Central memory CD8-positive, alpha-beta T cell (primary cell): ENCODE data around the gene PNMA8C.
"Not testable (repeated sequence)": the region's sequence is repeated elsewhere in the genome, so short reads cannot be mapped to it uniquely, and the experiment has no call there.

Source experiments
- ATAC-seq: fragments of 150-1000 bp; cut with Tn5 transposase; replicated peaks from 2 replicates; pipeline ENCODE4 v1.10.0; 2022; ENCODE audit warnings: mild to moderate bottlenecking, moderate FRiP score, moderate number of reproducible peaks; ENCODE audit not compliant: poor library complexity, severe bottlenecking; ENCODE audit errors: extremely low read depth
- DNase-seq, 2 donors: peaks; one replicate each; pipeline ENCODE4 v3.0.0; 2021; ENCODE audit warnings: low spot score in 2 of 2
- H3K27ac Mint-ChIP-seq: one replicate; pipeline ENCODE4 v1.8.0; 2022; ENCODE audit warnings: low read depth, mild to moderate bottlenecking, moderate library complexity, mixed read lengths
- H3K27me3 Mint-ChIP-seq: one replicate; pipeline ENCODE4 v1.8.0; 2022; ENCODE audit warnings: mixed read lengths
- H3K36me3 Mint-ChIP-seq: one replicate; pipeline ENCODE4 v1.8.0; 2022; ENCODE audit warnings: mild to moderate bottlenecking, moderate library complexity, mixed read lengths; ENCODE audit not compliant: insufficient read depth
- H3K4me1 Mint-ChIP-seq: one replicate; pipeline ENCODE4 v1.8.0; 2022; ENCODE audit warnings: mixed read lengths
- H3K4me3 Mint-ChIP-seq: one replicate; pipeline ENCODE4 v1.8.0; 2022; ENCODE audit warnings: mild to moderate bottlenecking, moderate library complexity, mixed read lengths
- H3K9me3 Mint-ChIP-seq: one replicate; pipeline ENCODE4 v1.8.0; 2022; ENCODE audit warnings: mixed read lengths

The PNMA8C gene

DNA sequence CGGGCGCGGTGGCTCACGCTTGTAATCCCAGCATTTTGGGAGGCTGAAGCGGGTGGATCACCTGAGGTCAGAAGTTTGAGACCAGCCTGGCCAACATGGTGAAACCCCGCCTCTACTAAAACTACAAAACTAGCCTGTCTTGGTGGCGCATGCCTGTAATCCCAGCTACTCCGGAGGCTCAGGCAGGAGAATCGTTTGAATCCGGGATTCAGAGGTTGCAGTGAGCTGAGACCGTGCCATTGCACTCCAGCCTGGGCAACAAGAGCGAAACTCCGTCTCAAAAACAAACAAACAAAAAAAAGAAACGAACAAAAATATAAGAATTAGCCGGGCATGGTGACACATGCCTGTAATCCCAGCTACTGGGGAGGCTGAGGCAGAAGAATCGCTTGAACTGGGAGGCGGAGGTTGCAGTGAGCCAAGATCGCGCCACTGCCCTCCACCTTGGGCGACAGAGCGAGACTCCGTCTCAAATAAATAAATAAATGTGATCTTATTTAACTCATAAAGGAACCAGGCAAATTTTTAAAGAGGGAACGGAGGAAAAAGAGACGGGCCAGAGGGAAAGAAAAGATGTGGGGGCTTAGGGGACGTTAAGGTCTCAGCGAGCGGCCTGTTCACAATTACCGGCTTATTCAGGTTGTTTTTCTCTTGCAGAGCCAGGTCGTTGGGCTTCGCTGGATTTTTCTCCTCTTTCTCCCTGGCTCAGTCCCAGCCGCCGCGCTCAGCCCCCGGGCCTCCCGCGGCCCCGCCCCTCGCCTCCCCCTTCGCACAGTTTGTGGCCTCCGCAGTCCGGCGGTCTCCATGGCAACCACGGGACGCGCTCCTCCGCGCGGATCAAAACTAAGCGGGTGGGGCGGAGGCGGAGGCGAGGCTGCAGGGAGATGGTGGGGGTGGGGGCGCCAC, 12.7 kb downstream of the PNMA8C start:
- peaks cover 82% of the 10 kb centered on the region for H3K27me3 Mint-ChIP-seq
- H3K4me3 Mint-ChIP-seq, H3K27ac Mint-ChIP-seq, H3K9me3 Mint-ChIP-seq, ATAC-seq, H3K36me3 Mint-ChIP-seq, H3K4me1 Mint-ChIP-seq, DNase-seq: not testable (repeated sequence)

- not testable (repeated sequence) for H3K9me3 Mint-ChIP-seq, H3K27ac Mint-ChIP-seq, H3K4me1 Mint-ChIP-seq, ATAC-seq, H3K4me3 Mint-ChIP-seq, H3K36me3 Mint-ChIP-seq, DNase-seq
- H3K27me3 Mint-ChIP-seq: peaks cover 84% of the 10 kb centered on the region
These were observed 13.8 kb downstream of the PNMA8C start for GRCh38 chr19:46414899-46415298.

DNA sequence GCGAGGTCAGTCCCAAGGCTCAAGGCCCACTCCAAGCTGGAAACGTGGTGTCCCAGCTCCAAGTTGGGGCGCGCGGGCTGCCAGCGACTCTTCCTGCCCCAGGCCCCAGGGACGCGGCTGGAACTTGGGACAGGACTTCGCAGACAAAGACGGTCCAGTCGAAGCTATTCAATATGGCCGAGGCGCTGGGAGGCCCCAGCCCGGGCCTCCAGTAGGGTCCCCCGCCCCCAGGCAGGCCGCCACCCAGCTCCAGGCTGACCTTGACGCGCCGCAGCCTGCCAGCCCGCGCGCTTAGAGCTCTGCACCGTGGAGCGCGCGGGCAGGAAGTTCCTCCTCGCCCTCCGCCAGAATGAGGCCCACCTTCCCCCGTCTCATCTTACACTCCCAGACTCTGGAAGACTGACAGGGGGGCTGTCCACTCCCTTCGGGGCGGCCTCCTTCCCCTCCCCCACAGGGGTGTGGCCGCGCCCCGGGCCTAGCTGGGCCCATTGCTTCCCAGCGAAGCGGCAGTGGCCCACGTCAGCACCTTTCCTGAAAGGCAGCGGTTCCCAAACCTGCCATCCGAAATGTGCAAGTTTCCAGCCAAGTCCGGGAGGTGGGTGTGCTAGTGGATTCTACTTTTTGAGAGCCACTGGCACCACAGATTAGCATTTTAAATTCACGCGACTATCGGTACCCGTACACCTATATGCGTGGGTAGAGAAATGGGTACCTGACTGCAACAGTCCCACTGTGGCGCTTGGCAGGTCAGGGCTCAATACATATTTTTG, 15.3 kb downstream of the PNMA8C start, which contains the start of gene CCDC8:
Gene CCDC8 (minus strand): TSS at position 303 of the 770 bp plus-strand sequence. CDS start 754 bp downstream, outside the sequence.
- no peak within 1 kb of the TSS for H3K4me3 Mint-ChIP-seq

GRCh38 chr19:46412650-46413261, 16.0 kb downstream of the PNMA8C start:
- DNase-seq (no peak), ATAC-seq (no peak)
- peaks cover 7% of the 10 kb centered on the region for H3K4me1 Mint-ChIP-seq
- H3K27me3 Mint-ChIP-seq: peaks cover 83% of the 10 kb centered on the region
- H3K36me3 Mint-ChIP-seq: peaks cover 2% of the 10 kb centered on the region
- H3K4me3 Mint-ChIP-seq: no peak overlapping the region
- no peak overlapping the region for H3K27ac Mint-ChIP-seq
- H3K9me3 Mint-ChIP-seq: no peaks in the 10 kb centered on the region

More for the DNA sequence above, 15.3 kb downstream of the PNMA8C start, which contains the start of gene CCDC8:
- Mint-ChIP-seq H3K27me3 (peaks cover 78% of the 10 kb centered on the region), H3K9me3 (no peaks in the 10 kb centered on the region), H3K27ac (no peak within 1 kb of the TSS), H3K4me1 (peaks cover 4% of the 10 kb centered on the region), H3K36me3 (peaks cover 2% of the 10 kb centered on the region)
- ATAC-seq (no peak), DNase-seq (no peak)

GRCh38 chr19:46411925-46412649, 16.6 kb downstream of the PNMA8C start:
- Mint-ChIP-seq H3K36me3 (peaks cover 2% of the 10 kb centered on the region), H3K27ac (no peak overlapping the region), H3K4me1 (peaks cover 7% of the 10 kb centered on the region), H3K4me3 (no peak overlapping the region), H3K27me3 (peaks cover 88% of the 10 kb centered on the region), H3K9me3 (no peaks in the 10 kb centered on the region)
- DNase-seq: no peak
- no peak for ATAC-seq

- no peak for ATAC-seq
- H3K4me1 Mint-ChIP-seq: peaks cover 7% of the 10 kb centered on the region
- H3K36me3 Mint-ChIP-seq: peaks cover 2% of the 10 kb centered on the region
- no peaks in the 10 kb centered on the region for H3K9me3 Mint-ChIP-seq
- DNase-seq: no peak
- peaks cover 88% of the 10 kb centered on the region for H3K27me3 Mint-ChIP-seq
- H3K27ac Mint-ChIP-seq: no peak overlapping the region
- no peak overlapping the region for H3K4me3 Mint-ChIP-seq
These were observed 17.4 kb downstream of the PNMA8C start for GRCh38 chr19:46411088-46411924.

DNA sequence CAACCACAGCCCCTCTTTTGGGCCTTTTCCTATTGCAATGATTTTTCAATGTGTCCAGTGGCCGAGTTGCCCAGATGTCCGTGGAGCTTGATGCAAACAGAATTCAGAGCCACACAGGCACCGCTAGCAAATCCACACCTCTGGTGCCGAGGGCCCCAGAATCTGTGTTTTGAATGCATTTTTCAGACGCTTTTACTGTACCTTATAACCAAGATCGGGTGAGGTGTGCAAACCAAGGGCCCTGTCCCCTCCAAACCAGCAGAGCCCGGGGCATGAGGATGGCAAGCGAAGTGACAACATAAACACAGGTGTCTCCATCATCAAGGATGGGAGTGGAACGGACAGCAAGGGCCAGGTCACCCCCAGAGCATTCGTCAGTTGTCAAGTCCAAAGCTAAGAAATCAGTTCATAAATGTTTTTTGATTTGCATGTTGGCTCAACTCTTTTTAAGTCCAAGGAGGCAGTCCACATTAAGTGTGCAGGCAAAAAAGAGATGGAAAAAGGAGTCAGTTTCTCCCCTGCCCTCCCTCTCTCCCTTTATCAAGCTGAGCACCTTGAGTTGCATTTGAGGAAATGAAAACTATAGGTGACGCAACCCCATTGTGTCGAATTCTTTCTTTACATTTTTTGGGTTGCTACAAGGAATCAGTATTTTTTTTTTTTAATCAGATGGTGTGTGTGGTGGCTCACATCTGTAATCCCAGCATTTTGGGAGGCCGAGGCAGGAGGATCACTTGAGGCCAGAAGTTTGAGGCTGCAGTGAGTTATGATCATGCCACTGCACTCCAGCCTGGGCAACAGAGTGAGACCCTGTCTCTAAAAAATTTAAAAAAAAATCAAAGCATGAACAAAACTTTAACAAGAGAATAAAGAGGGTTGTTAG, 18.3 kb downstream of the PNMA8C start:
- peaks cover 85% of the 10 kb centered on the region for H3K27me3 Mint-ChIP-seq
- H3K27ac Mint-ChIP-seq: no peak overlapping the region
- H3K4me3 Mint-ChIP-seq: no peak overlapping the region
- H3K9me3 Mint-ChIP-seq: no peaks in the 10 kb centered on the region
- H3K36me3 Mint-ChIP-seq: peaks cover 2% of the 10 kb centered on the region
- H3K4me1 Mint-ChIP-seq: peaks cover 7% of the 10 kb centered on the region
- ATAC-seq (no peak), DNase-seq (no peak)

- peaks cover 14% of the 10 kb centered on the region for H3K4me1 Mint-ChIP-seq
- H3K4me3 Mint-ChIP-seq: no peak overlapping the region
- peaks cover 2% of the 10 kb centered on the region for H3K36me3 Mint-ChIP-seq
- H3K27me3 Mint-ChIP-seq: peaks cover 80% of the 10 kb centered on the region
- ATAC-seq (no peak), DNase-seq (no peak)
- no peak overlapping the region for H3K27ac Mint-ChIP-seq
- no peaks in the 10 kb centered on the region for H3K9me3 Mint-ChIP-seq
These were observed 19.5 kb downstream of the PNMA8C start for GRCh38 chr19:46409191-46409590.

DNA sequence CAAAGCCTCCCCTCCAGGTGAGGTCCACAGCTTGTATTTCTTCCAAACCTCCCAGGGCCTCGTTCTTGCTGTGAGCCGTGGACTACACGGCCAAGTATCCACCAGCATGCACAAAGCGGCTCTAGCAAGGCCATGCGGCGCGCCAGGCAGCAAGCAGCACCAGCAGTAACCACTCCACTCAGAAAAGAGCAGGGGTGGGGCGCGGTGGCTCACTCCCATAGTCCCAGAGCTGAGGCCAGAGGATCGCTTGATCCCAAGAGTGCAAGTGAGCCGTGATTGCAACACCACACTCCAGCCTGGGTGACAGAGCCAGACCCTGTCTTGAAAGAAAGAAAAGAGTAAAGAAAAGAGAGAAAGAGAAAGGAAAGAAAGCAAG, 20.1 kb downstream of the PNMA8C start:
- no peak overlapping the region for H3K27ac Mint-ChIP-seq
- H3K4me1 Mint-ChIP-seq: peaks cover 19% of the 10 kb centered on the region
- no peak overlapping the region for H3K4me3 Mint-ChIP-seq
- peaks cover 80% of the 10 kb centered on the region for H3K27me3 Mint-ChIP-seq
- peaks cover 2% of the 10 kb centered on the region for H3K36me3 Mint-ChIP-seq
- ATAC-seq (no peak), DNase-seq (no peak)
- H3K9me3 Mint-ChIP-seq: no peaks in the 10 kb centered on the region

GRCh38 chr19:46407856-46408663, 20.7 kb downstream of the PNMA8C start:
- no peak overlapping the region for H3K27ac Mint-ChIP-seq
- peaks cover 84% of the 10 kb centered on the region for H3K27me3 Mint-ChIP-seq
- H3K4me1 Mint-ChIP-seq: peaks cover 20% of the 10 kb centered on the region
- H3K4me3 Mint-ChIP-seq: no peak overlapping the region
- no peaks in the 10 kb centered on the region for H3K9me3 Mint-ChIP-seq
- H3K36me3 Mint-ChIP-seq: peaks cover 2% of the 10 kb centered on the region
- DNase-seq (no peak), ATAC-seq (no peak)
